HTERT RPE-1 (cell line): ENCODE results near the gene WSCD2.

Experiments used
- in situ Hi-C: fragments of 300-500 bp; cut with MboI; formaldehyde crosslinking; loops from 4 replicates; pipeline ENCODE4 v1.14.3; 2020; ENCODE audit warnings: low sequenced_read_pairs

Gene WSCD2

GRCh38 chr12:108107293-108107692 lies 21.8 kb upstream of the WSCD2 start:
- in situ Hi-C loops = no loop called here

- in situ Hi-C loops = no loop called here
Observed at GRCh38 chr12:108109504-108109903, 19.6 kb upstream of the WSCD2 start.

- in situ Hi-C loops = no loop called here
Observed at GRCh38 chr12:108109954-108110353, 19.1 kb upstream of the WSCD2 start.

- in situ Hi-C loops = no loop called here
Observed at GRCh38 chr12:108110844-108111243, 18.2 kb upstream of the WSCD2 start.

- in situ Hi-C loops = no loop called here
Observed at GRCh38 chr12:108112832-108113556, 16.1 kb upstream of the WSCD2 start.

GRCh38 chr12:108115123-108116121 lies 13.7 kb upstream of the WSCD2 start:
- in situ Hi-C loops = no loop called here

GRCh38 chr12:108116254-108116653 lies 12.8 kb upstream of the WSCD2 start:
- in situ Hi-C loops = no loop called here

GRCh38 chr12:108116699-108117098 lies 12.4 kb upstream of the WSCD2 start:
- in situ Hi-C loops = no loop called here

- in situ Hi-C loops = no loop called here
Observed at GRCh38 chr12:108117163-108117849, 11.8 kb upstream of the WSCD2 start.

GRCh38 chr12:108117902-108118301 lies 11.2 kb upstream of the WSCD2 start:
- in situ Hi-C loops = no loop called here

- in situ Hi-C loops = no loop called here
Observed at GRCh38 chr12:108119126-108119973, 9.7 kb upstream of the WSCD2 start.

GRCh38 chr12:108119974-108120862 lies 8.9 kb upstream of the WSCD2 start:
- in situ Hi-C loops = no loop called here

- in situ Hi-C loops = no loop called here
Observed at GRCh38 chr12:108120863-108121165, 8.3 kb upstream of the WSCD2 start.

GRCh38 chr12:108121320-108121719 lies 7.8 kb upstream of the WSCD2 start:
- in situ Hi-C loops = no loop called here

- in situ Hi-C loops = no loop called here
Observed at GRCh38 chr12:108121728-108122471, 7.2 kb upstream of the WSCD2 start.

- in situ Hi-C loops = no loop called here
Observed at GRCh38 chr12:108122644-108123043, 6.4 kb upstream of the WSCD2 start.

GRCh38 chr12:108123402-108123801 lies 5.7 kb upstream of the WSCD2 start:
- in situ Hi-C loops = no loop called here

GRCh38 chr12:108125073-108125472 lies 4.0 kb upstream of the WSCD2 start:
- in situ Hi-C loops = no loop called here

- in situ Hi-C loops = no loop called here
Observed at GRCh38 chr12:108126212-108126611, 2.9 kb upstream of the WSCD2 start.
